ENCODE measurements around the gene BCL10.

BCL10 gene

DNA sequence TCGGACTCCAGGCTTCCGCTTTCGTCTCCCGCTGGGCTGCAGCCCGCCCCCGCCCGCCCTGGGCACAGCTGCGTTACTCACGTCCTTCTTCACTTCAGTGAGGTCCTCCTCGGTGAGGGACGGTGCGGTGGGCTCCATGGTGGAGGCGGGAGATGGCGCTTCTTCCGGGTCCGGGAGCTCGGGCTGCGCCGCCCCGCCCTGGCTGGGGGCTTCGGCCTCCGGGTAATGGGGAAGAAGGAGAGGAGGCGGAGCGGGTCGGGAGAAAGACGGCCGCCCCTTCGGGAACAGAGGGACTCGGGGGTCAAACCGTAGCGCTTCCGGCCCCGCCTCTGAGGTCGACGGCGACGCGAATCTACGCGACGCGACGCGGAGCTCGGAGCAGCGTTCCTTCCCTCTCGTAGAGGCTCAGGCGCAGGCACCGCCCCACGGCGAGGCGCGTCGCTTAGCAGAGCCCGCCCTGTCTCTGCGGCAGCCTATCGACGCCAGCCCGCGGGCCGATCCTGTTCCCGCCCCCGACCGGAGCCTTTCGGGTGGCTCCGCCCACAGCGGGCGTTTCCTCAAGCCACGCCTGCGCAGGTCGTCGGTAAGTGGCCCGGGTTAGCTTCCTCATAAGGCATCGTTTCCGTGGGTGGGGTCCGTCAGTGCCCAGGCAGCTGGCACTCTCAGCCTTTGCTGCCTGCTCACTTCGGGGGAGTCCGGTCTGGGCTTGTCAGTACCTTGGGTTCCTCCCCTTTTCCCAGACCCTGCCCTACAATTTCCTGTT lies at the start of gene BCL10:
TSS of gene BCL10 (minus strand) at position 418 of the 763 bp plus-strand sequence. CDS start at position 138, 280 bp downstream.
- DNase-seq = peak; percentile 97

DNA sequence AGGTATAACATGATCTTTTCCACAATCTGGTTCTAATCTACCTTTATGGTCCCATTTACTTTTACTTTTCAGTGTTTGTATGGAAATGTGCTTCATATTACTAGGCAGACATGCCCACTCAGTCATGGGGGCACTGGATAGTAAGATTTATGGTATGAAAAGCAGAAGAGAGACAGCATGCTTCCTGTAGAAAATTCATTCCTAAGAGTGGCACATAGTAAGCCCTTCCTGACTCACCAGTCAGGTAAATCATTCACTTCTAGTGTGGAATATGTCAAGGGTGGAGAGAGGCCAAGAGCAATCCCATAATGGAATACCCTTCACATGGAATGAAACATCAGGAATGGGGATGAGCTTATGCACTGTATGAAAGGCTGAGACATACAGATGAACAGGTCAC lies 49.5 kb upstream of the BCL10 start:
- no peak for DNase-seq

DNA sequence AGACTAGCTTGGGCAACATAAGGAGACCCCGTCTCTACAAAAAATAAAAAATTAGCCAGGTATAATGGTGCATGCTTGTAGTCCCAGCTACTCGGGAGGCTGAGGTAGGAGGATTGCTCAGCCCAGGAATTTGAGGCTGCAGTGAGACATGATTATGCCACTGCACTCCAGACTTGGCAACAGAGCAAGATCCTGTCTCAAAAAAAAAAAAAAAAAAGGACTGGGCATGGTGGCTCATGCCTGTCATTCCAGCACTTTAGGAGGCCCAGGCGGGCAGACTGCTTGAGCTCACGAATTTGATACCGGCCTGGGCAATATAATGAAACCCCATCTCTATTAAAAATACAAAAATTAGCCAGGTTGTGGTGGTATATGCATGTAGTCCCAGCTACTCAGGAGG lies 47.3 kb upstream of the BCL10 start:
- no peak for DNase-seq

- no peak for DNase-seq
Observed at GRCh38 chr1:85322655-85323054, 46.2 kb upstream of the BCL10 start.

- DNase-seq = no peak
Observed at GRCh38 chr1:85321237-85321964, 45.0 kb upstream of the BCL10 start.

GRCh38 chr1:85320371-85321131 lies 44.1 kb upstream of the BCL10 start:
- no peak for DNase-seq

- DNase-seq = no peak
Observed at GRCh38 chr1:85319931-85320330, 43.5 kb upstream of the BCL10 start.

GRCh38 chr1:85319491-85319890 lies 43.1 kb upstream of the BCL10 start:
- DNase-seq = no peak

DNA sequence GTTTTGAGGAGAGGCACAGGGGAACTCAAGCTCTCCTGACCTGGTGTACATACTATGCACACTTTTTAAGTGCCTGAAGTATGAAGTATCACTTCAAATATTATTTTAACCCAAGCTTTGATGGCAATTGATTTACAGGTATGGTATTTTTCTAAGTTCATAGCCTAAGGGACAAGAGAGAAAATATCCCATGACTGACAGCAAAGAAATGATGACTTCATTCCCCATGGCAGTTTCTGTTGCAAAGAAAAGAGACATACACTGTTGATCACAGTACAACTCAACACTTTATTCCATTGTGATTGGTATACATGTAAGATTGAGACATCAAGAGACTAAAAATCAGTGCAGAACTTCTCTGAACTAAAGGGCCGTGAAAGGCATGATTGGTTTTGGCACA lies 41.8 kb upstream of the BCL10 start:
- no peak for DNase-seq

- DNase-seq = no peak
Observed at GRCh38 chr1:85317560-85317959, 41.1 kb upstream of the BCL10 start.

GRCh38 chr1:85316321-85316720 lies 39.9 kb upstream of the BCL10 start:
- no peak for DNase-seq

- DNase-seq = no peak
Observed at GRCh38 chr1:85315789-85316188, 39.4 kb upstream of the BCL10 start.

- no peak for DNase-seq
Observed at GRCh38 chr1:85314726-85315125, 38.3 kb upstream of the BCL10 start.

DNA sequence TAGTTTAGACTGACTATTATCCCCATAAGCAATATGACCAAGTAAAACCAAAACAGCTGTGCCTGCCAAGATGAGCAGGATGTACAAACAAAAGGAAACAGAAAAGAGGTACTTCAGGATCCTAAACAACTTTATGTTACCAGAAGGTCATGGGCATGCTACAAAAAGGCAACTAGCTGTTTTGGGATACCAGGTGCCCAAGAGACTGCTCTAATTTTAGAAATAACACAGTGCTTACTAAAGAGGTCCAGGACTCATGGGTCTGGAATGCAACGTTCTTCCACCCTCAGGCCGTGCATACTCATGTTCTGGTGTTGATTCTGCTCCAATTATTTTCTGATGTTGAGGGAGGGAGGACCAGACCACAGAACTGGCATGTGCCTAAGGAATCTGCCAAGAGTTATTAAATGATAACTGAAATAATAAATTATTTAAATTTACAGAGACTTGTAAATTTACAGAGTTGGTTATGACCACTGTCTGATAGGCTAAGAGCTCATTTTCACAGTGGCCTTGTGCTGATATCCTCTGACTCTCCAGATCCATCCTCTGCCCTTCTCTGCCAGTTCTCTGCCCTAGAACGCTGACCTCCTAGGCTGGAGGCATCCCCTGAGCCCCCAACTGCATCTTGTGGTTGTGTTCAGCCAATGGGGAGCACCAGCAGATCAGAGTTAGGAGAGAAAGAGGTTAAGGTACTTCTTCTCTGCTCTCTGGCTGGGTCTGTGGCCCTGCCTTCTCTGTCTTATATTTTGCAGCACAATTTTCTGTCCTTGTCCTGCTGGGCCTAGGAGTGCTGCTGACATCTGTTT lies 37.7 kb upstream of the BCL10 start:
- no peak for DNase-seq

- no peak for DNase-seq
Observed at GRCh38 chr1:85311818-85312217, 35.4 kb upstream of the BCL10 start.

- DNase-seq = no peak
Observed at GRCh38 chr1:85308833-85309350, 32.5 kb upstream of the BCL10 start.

GRCh38 chr1:85307987-85308832 lies 31.8 kb upstream of the BCL10 start:
- peak; percentile 64 for DNase-seq

GRCh38 chr1:85306236-85306635 lies 29.8 kb upstream of the BCL10 start:
- DNase-seq = no peak

GRCh38 chr1:85303440-85304162 lies 27.2 kb upstream of the BCL10 start:
- DNase-seq = no peak

- DNase-seq = no peak
Observed at GRCh38 chr1:85300140-85300539, 23.7 kb upstream of the BCL10 start.
